Panc1 (cell line): ENCODE data around the gene ATM. TPM values are rescaled to one million over a fixed set of nuclear protein-coding genes. Genes with fewer than 3 reads are reported as not detected.

Experiments
- ATAC-seq: fragments of 200-7000 bp; cut with Tn5 transposase; 2 replicates; pipeline ENCODE4 v1.9.1; 2020; ENCODE audit warnings: mild to moderate bottlenecking, moderate library complexity
- BruUV-seq: library from RNA; stranded (reverse); fragments of 400-500 nt; replicated peaks from 2 replicates; lab custom pipeline; 2021; lab: Mats Ljungman, UMichigan
- CTCF ChIA-PET: fragments of 300-600 bp; sonication (Branson Sonifier 250); formaldehyde crosslinking; loops from one replicate; lab custom pipeline; 2022; ENCODE audit warnings: antibody characterized with exemption; lab: Charles Lee
- POLR2A ChIA-PET: fragments of 300-600 bp; sonication (Branson Sonifier 250); formaldehyde crosslinking; loops from one replicate; lab custom pipeline; 2022; ENCODE audit warnings: antibody characterized with exemption; lab: Charles Lee
- DNase-seq: peaks from one replicate; pipeline ENCODE4 v3.0.0-alpha.2; 2010; ENCODE audit warnings: low read depth, low spot score
- H3K27ac ChIP-seq: 2 replicates; pipeline ENCODE4 v1.5.1; 2011; ENCODE audit warnings: mild to moderate bottlenecking, low read length, inconsistent platforms
- H3K27me3 ChIP-seq: fragments of 200-500 bp; sonication (Bioruptor generic); 2 replicates; pipeline ENCODE4 v1.6.0; 2014; ENCODE audit warnings: low read length, inconsistent platforms; ENCODE audit not compliant: control insufficient read depth, insufficient read depth
- H3K36me3 ChIP-seq: fragments of 200-500 bp; sonication (Bioruptor generic); 2 replicates; pipeline ENCODE4 v1.5.1; 2014; ENCODE audit warnings: inconsistent platforms, mild to moderate bottlenecking, low read length, moderate library complexity; ENCODE audit not compliant: control insufficient read depth, insufficient read depth
- H3K4me1 ChIP-seq: 2 replicates; pipeline ENCODE4 v1.5.1; 2011; ENCODE audit warnings: inconsistent platforms, mild to moderate bottlenecking, low read length, moderate library complexity; ENCODE audit not compliant: control insufficient read depth, insufficient read depth
- H3K4me3 ChIP-seq, 2 experiments: 2 replicates each; pipeline ENCODE4 v1.5.1; 2011 to 2012; ENCODE audit warnings: low read depth in 2 of 2, low read length in 2 of 2, mild to moderate bottlenecking in 2 of 2, inconsistent platforms in 1 of 2, moderate library complexity in 1 of 2
- H3K9me3 ChIP-seq: fragments of 200-500 bp; sonication (Bioruptor generic); 2 replicates; pipeline ENCODE4 v1.5.1; 2014; ENCODE audit warnings: low read depth, mild to moderate bottlenecking, inconsistent platforms, low read length, moderate library complexity; ENCODE audit not compliant: control insufficient read depth, insufficient read depth
- POLR2AphosphoS5 ChIP-seq: IDR thresholded peaks from 2 replicates; pipeline ENCODE4 v1.6.1; 2012; ENCODE audit warnings: mild to moderate bottlenecking, low read depth, low read length, moderate library complexity
- SIN3A ChIP-seq: IDR thresholded peaks from 2 replicates; pipeline ENCODE4 v1.6.1; 2012; ENCODE audit warnings: low read depth, mild to moderate bottlenecking, low read length, moderate library complexity, borderline replicate concordance; ENCODE audit not compliant: insufficient read depth
- TCF7L2 ChIP-seq: IDR thresholded peaks from 2 replicates; pipeline ENCODE4 v1.6.1; 2011; ENCODE audit warnings: mild to moderate bottlenecking, low read depth, low read length, inconsistent platforms
- in situ Hi-C: cut with HindIII; loops from 2 replicates; pipeline ENCODE4 v1.10.0; 2016; ENCODE audit warnings: low sequenced_read_pairs, low pct_unique_long_range_greater_than_20kb
- intact Hi-C: fragments of 100-400 bp; cut with micrococcal nuclease; formaldehyde crosslinking; loops from one replicate; pipeline ENCODE4 v1.10.0; 2022; ENCODE audit not compliant: unreplicated experiment
- total RNA-seq: library from RNA; stranded (reverse); gene quantifications from one replicate; pipeline ENCODE4 v1.2.1, GENCODE V29; 2021; ENCODE audit not compliant: unreplicated experiment
- TF ChIP-seq, protein P1 (sequence below), 2 experiments: IDR thresholded peaks; 2 replicates each; pipeline ENCODE4 v1.6.1; 2011 to 2012; ENCODE audit warnings: low read depth in 2 of 2, control low read depth in 1 of 2, low read length in 1 of 2, mild to moderate bottlenecking in 1 of 2, moderate library complexity in 1 of 2; ENCODE audit not compliant: insufficient read depth in 1 of 2
- TF ChIP-seq, protein P2 (sequence below): fragments of 450-650 bp; IDR thresholded peaks from 2 replicates; pipeline ENCODE4 v1.5.1; 2017; ENCODE audit warnings: mild to moderate bottlenecking

The ATM gene
- total RNA-seq, 1 experiment from 2014 or later, result 95.6 TPM

DNA sequence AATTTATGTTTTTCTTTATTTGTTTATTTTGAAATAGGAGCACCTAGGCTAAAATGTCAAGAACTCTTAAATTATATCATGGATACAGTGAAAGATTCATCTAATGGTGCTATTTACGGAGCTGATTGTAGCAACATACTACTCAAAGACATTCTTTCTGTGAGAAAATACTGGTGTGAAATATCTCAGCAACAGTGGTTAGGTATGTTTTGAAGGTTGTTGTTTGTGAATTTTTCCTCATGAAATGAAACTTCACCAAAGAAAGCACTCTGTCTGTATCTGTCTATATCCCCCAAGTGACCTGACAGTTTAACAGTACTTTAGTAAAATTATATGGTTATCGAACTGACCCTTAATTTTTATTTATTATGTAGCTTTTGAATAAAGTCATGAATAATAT is 12.8 kb downstream of the ATM start:
- ATAC-seq (no peak), DNase-seq (no peak)
- Histone ChIP-seq H3K36me3 (peaks cover 18% of the 10 kb centered on the region), H3K9me3 (no peaks in the 10 kb centered on the region), H3K27ac (no peak overlapping the region), H3K4me3 (no peak overlapping the region), H3K27me3 (no peaks in the 10 kb centered on the region), H3K4me1 (no peaks in the 10 kb centered on the region)
- intact Hi-C loops, result no loop called here
- BruUV-seq, result TSS peak; percentile 9
- CTCF ChIA-PET, result no interaction called here
- POLR2A ChIA-PET, result interaction anchor here (0.7 kb wide), 1 partner anchor 19 kb away, joined by 3 read pairs; no protein-coding TSS in a partner anchor
- TF ChIP-seq SIN3A (no peak), TCF7L2 (no peak), POLR2AphosphoS5 (no peak)
- TF ChIP-seq, protein P1, sequence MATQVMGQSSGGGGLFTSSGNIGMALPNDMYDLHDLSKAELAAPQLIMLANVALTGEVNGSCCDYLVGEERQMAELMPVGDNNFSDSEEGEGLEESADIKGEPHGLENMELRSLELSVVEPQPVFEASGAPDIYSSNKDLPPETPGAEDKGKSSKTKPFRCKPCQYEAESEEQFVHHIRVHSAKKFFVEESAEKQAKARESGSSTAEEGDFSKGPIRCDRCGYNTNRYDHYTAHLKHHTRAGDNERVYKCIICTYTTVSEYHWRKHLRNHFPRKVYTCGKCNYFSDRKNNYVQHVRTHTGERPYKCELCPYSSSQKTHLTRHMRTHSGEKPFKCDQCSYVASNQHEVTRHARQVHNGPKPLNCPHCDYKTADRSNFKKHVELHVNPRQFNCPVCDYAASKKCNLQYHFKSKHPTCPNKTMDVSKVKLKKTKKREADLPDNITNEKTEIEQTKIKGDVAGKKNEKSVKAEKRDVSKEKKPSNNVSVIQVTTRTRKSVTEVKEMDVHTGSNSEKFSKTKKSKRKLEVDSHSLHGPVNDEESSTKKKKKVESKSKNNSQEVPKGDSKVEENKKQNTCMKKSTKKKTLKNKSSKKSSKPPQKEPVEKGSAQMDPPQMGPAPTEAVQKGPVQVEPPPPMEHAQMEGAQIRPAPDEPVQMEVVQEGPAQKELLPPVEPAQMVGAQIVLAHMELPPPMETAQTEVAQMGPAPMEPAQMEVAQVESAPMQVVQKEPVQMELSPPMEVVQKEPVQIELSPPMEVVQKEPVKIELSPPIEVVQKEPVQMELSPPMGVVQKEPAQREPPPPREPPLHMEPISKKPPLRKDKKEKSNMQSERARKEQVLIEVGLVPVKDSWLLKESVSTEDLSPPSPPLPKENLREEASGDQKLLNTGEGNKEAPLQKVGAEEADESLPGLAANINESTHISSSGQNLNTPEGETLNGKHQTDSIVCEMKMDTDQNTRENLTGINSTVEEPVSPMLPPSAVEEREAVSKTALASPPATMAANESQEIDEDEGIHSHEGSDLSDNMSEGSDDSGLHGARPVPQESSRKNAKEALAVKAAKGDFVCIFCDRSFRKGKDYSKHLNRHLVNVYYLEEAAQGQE (IDR thresholded peaks at IDR 0.05; ENCODE audit: insufficient read depth in 1 of 2, low read depth in 2 of 2, low read length in 1 of 2), result no peak
- TF ChIP-seq, protein P2, sequence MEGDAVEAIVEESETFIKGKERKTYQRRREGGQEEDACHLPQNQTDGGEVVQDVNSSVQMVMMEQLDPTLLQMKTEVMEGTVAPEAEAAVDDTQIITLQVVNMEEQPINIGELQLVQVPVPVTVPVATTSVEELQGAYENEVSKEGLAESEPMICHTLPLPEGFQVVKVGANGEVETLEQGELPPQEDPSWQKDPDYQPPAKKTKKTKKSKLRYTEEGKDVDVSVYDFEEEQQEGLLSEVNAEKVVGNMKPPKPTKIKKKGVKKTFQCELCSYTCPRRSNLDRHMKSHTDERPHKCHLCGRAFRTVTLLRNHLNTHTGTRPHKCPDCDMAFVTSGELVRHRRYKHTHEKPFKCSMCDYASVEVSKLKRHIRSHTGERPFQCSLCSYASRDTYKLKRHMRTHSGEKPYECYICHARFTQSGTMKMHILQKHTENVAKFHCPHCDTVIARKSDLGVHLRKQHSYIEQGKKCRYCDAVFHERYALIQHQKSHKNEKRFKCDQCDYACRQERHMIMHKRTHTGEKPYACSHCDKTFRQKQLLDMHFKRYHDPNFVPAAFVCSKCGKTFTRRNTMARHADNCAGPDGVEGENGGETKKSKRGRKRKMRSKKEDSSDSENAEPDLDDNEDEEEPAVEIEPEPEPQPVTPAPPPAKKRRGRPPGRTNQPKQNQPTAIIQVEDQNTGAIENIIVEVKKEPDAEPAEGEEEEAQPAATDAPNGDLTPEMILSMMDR, result no peak
- in situ Hi-C loops, result no loop called here

DNA sequence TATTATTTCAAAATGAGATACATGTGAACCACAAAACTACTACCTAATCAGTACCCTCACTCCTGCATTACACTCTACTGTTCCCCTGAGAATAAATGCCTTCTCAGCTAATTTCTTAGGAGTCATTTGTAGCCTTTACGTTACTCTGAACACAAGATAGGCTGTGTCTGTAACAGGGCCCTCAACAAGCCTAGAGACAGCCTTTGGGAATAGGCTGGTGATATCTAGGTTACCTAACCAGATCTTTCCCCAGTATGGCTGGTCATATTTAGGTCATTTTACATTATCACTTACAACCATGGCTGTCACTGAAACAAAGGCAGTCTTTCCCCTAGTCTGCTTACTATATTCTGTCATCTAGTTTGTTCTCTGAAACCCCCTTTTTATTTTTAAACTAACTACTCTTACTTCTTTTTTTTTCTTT is 14.2 kb downstream of the ATM start:
- H3K4me3 ChIP-seq, result no peak overlapping the region
- ChIA-PET CTCF (no interaction called here), POLR2A (no interaction called here)
- H3K36me3 ChIP-seq, result peaks cover 18% of the 10 kb centered on the region
- in situ Hi-C loops, result no loop called here
- no peaks in the 10 kb centered on the region for H3K9me3 ChIP-seq
- no peaks in the 10 kb centered on the region for H3K27me3 ChIP-seq
- no peaks in the 10 kb centered on the region for H3K4me1 ChIP-seq
- DNase-seq (no peak), ATAC-seq (no peak)
- intact Hi-C loops, result no loop called here
- no peak overlapping the region for H3K27ac ChIP-seq
- no TSS peak for BruUV-seq
- TF ChIP-seq TCF7L2 (no peak), SIN3A (no peak), POLR2AphosphoS5 (no peak)
- TF ChIP-seq, protein P1 (IDR thresholded peaks at IDR 0.05; ENCODE audit: insufficient read depth in 1 of 2, low read depth in 2 of 2, low read length in 1 of 2), result no peak
- TF ChIP-seq, protein P2, result no peak
